OCI-LY7 (cell line): ENCODE data around the gene LTV1. TPM values are rescaled to one million over a fixed set of nuclear protein-coding genes. Genes with fewer than 3 reads are reported as not detected.

Source experiments
- BruUV-seq: library from RNA; stranded (reverse); fragments of 400-500 nt; replicated peaks from 2 replicates; lab custom pipeline; 2021; lab: Mats Ljungman, UMichigan
- CTCF ChIA-PET: fragments of 300-600 bp; sonication (Branson Sonifier 250); formaldehyde crosslinking; loops from one replicate; lab custom pipeline; 2022; ENCODE audit warnings: antibody characterized with exemption; ENCODE audit not compliant: unreplicated experiment; lab: Charles Lee
- POLR2A ChIA-PET: fragments of 300-600 bp; sonication (Branson Sonifier 250); formaldehyde crosslinking; loops from one replicate; lab custom pipeline; 2022; ENCODE audit warnings: antibody characterized with exemption; lab: Charles Lee
- DNase-seq: peaks from one replicate; pipeline ENCODE4 v3.0.0-alpha.2; 2015; ENCODE audit warnings: low spot score
- H2AFZ ChIP-seq: fragments of 200-600 bp; sonication (generic), shearing (Covaris generic); 2 replicates; pipeline ENCODE4 v1.6.1; 2014; ENCODE audit warnings: mild to moderate bottlenecking, antibody characterized with exemption, low read length, moderate library complexity
- H3K27ac ChIP-seq: fragments of 200-600 bp; sonication (generic); 2 replicates; pipeline ENCODE4 v1.5.1; 2014; ENCODE audit warnings: mixed run types, low read depth, mild to moderate bottlenecking, moderate library complexity, low read length, inconsistent platforms; ENCODE audit not compliant: poor library complexity, severe bottlenecking
- H3K36me3 ChIP-seq: fragments of 200-600 bp; sonication (generic); 2 replicates; pipeline ENCODE4 v1.6.1; 2014; ENCODE audit warnings: mild to moderate bottlenecking, antibody characterized with exemption, low read length, moderate library complexity, mixed read lengths; ENCODE audit not compliant: insufficient read depth
- H3K4me1 ChIP-seq: fragments of 200-600 bp; sonication (generic); 2 replicates; pipeline ENCODE4 v1.5.1; 2014; ENCODE audit warnings: mild to moderate bottlenecking, low read length; ENCODE audit not compliant: insufficient read depth, poor library complexity, severe bottlenecking
- H3K4me2 ChIP-seq: fragments of 200-600 bp; sonication (generic); 2 replicates; pipeline ENCODE4 v1.6.1; 2014; ENCODE audit warnings: mild to moderate bottlenecking, low read length
- H3K4me3 ChIP-seq: fragments of 200-600 bp; sonication (generic); 2 replicates; pipeline ENCODE4 v1.5.1; 2014; ENCODE audit warnings: mild to moderate bottlenecking, low read depth, low read length; ENCODE audit not compliant: poor library complexity, severe bottlenecking
- H3K79me2 ChIP-seq: fragments of 200-600 bp; sonication (generic); 2 replicates; pipeline ENCODE4 v1.6.1; 2016; ENCODE audit warnings: low read depth, mild to moderate bottlenecking, low read length, moderate library complexity, mixed read lengths; ENCODE audit not compliant: insufficient read depth
- H3K9me2 ChIP-seq: fragments of 200-600 bp; sonication (generic); 2 replicates; pipeline ENCODE4 v1.6.1; 2016; ENCODE audit warnings: mild to moderate bottlenecking, low read length, mixed read lengths; ENCODE audit not compliant: insufficient read depth
- H3K9me3 ChIP-seq: fragments of 200-600 bp; sonication (generic); 2 replicates; pipeline ENCODE4 v1.6.1; 2014; ENCODE audit warnings: mild to moderate bottlenecking, mixed run types, low read length, mixed read lengths
- H4K20me1 ChIP-seq: fragments of 200-600 bp; sonication (generic); 2 replicates; pipeline ENCODE4 v1.6.1; 2014; ENCODE audit warnings: mild to moderate bottlenecking, antibody characterized with exemption, low read length, moderate library complexity, mixed read lengths; ENCODE audit not compliant: insufficient read depth
- CTCF ChIP-seq: fragments of 200-600 bp; sonication (generic); conservative IDR thresholded peaks from 2 replicates; pipeline ENCODE4 v1.5.1; 2014; ENCODE audit warnings: mild to moderate bottlenecking, antibody characterized with exemption, low read length, moderate library complexity, mixed read lengths
- EZH2phosphoT487 ChIP-seq: fragments of 200-600 bp; sonication (generic); IDR thresholded peaks from 2 replicates; pipeline ENCODE4 v1.6.1; 2018; ENCODE audit warnings: low read depth, borderline replicate concordance, mild to moderate bottlenecking, mixed run types, antibody characterized with exemption, low read length, moderate library complexity, mixed read lengths
- intact Hi-C: fragments of 100-400 bp; cut with micrococcal nuclease; formaldehyde crosslinking; loops from one replicate; pipeline ENCODE4 v1.10.0; 2022; ENCODE audit not compliant: unreplicated experiment
- total RNA-seq, 2 experiments: library from RNA; depleted of rRNA in 1 of 2; stranded (reverse); fragments of >200 nt in 1 of 2; shearing (Covaris generic) in 1 of 2; gene quantifications; 2 replicates each; pipeline ENCODE4 v1.2.3, GENCODE V29; 2014 to 2022

The LTV1 gene
- total RNA-seq, 2 experiments from 2014 or later: 25.6 to 37.3 TPM

GRCh38 chr6:143810745-143811144 lies 32.4 kb upstream of the LTV1 start:
- ChIA-PET POLR2A (interaction anchor here (0.7 to 1.0 kb wide), 2 partner anchors 17 to 96 kb away, joined by 3 to 4 read pairs; no protein-coding TSS in a partner anchor), CTCF (no interaction called here)
- Histone ChIP-seq H3K9me3 (no peaks in the 10 kb centered on the region), H3K4me2 (no peak overlapping the region), H3K36me3 (no peaks in the 10 kb centered on the region), H3K4me3 (no peak overlapping the region), H3K79me2 (no peaks in the 10 kb centered on the region), H2AFZ (no peak overlapping the region), H4K20me1 (no peaks in the 10 kb centered on the region), H3K9me2 (no peaks in the 10 kb centered on the region), H3K27ac (no peak overlapping the region), H3K4me1 (no peaks in the 10 kb centered on the region)
- TF ChIP-seq CTCF: no peak
- no peak for TF ChIP-seq EZH2phosphoT487
- intact Hi-C loops: no loop called here
- no peak for DNase-seq
- BruUV-seq: no TSS peak

- Histone ChIP-seq H2AFZ (no peak overlapping the region), H3K4me1 (no peaks in the 10 kb centered on the region), H3K36me3 (no peaks in the 10 kb centered on the region), H3K9me2 (no peaks in the 10 kb centered on the region), H4K20me1 (no peaks in the 10 kb centered on the region), H3K9me3 (no peaks in the 10 kb centered on the region), H3K79me2 (no peaks in the 10 kb centered on the region), H3K4me3 (no peak overlapping the region), H3K4me2 (no peak overlapping the region), H3K27ac (no peak overlapping the region)
- intact Hi-C loops: no loop called here
- ChIA-PET CTCF (no interaction called here), POLR2A (interaction anchor here (1.0 kb wide), 2 partner anchors 18 to 1212 kb away, joined by 4 read pairs; no protein-coding TSS in a partner anchor)
- DNase-seq: no peak
- no TSS peak for BruUV-seq
- TF ChIP-seq CTCF (no peak), EZH2phosphoT487 (no peak)
Measured at GRCh38 chr6:143811501-143812157, 31.5 kb upstream of the LTV1 start.

GRCh38 chr6:143817621-143818020 lies 25.5 kb upstream of the LTV1 start:
- Histone ChIP-seq H3K9me2 (no peaks in the 10 kb centered on the region), H3K9me3 (no peaks in the 10 kb centered on the region), H3K4me2 (no peak overlapping the region), H3K4me1 (no peaks in the 10 kb centered on the region), H3K36me3 (no peaks in the 10 kb centered on the region), H2AFZ (no peak overlapping the region), H3K79me2 (no peaks in the 10 kb centered on the region), H3K4me3 (no peak overlapping the region), H3K27ac (no peak overlapping the region), H4K20me1 (no peaks in the 10 kb centered on the region)
- POLR2A ChIA-PET: interaction anchor here (0.9 kb wide), 1 partner anchor 12 kb away, joined by 3 read pairs; no protein-coding TSS in a partner anchor
- BruUV-seq: no TSS peak
- CTCF ChIA-PET: no interaction called here
- intact Hi-C loops: no loop called here
- no peak for TF ChIP-seq EZH2phosphoT487
- no peak for TF ChIP-seq CTCF
- DNase-seq: no peak
